ENCODE results near the gene MAPT. TPM values are rescaled to one million over a fixed set of nuclear protein-coding genes. Genes with fewer than 3 reads are reported as not detected.

The MAPT gene
- total RNA-seq, 4 donors from 2014 or later, result 3.6 to 6.5 (median 4.5) TPM

DNA sequence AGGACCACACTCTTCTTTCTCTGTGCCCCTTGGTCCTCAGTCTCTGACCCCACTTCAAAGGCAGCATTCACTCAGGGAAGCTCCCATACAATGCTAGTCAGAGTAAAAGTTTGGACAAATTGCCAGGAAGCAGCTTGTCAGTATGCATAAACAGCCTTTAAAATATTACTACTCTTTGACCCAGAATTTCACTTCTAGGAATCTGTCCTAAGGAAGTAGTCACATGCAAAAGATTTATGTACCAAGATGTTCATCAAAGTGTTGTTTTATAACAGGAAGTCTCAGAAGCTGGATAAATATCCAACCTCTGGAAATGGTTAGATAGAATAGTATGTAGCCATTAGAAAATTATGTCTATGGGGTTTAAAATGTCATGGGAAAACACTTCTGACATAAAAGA lies 31.0 kb downstream of the MAPT start:
- H3K9me3 ChIP-seq, result no peaks in the 10 kb centered on the region
- no peak overlapping the region for H3K4me3 ChIP-seq
- peaks cover 7% of the 10 kb centered on the region for H3K4me1 ChIP-seq
- H3K36me3 ChIP-seq, result no peaks in the 10 kb centered on the region
- no peak for DNase-seq (ENCODE audit: low spot score in 2 of 2)
- TF ChIP-seq, protein P1, sequence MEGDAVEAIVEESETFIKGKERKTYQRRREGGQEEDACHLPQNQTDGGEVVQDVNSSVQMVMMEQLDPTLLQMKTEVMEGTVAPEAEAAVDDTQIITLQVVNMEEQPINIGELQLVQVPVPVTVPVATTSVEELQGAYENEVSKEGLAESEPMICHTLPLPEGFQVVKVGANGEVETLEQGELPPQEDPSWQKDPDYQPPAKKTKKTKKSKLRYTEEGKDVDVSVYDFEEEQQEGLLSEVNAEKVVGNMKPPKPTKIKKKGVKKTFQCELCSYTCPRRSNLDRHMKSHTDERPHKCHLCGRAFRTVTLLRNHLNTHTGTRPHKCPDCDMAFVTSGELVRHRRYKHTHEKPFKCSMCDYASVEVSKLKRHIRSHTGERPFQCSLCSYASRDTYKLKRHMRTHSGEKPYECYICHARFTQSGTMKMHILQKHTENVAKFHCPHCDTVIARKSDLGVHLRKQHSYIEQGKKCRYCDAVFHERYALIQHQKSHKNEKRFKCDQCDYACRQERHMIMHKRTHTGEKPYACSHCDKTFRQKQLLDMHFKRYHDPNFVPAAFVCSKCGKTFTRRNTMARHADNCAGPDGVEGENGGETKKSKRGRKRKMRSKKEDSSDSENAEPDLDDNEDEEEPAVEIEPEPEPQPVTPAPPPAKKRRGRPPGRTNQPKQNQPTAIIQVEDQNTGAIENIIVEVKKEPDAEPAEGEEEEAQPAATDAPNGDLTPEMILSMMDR (IDR thresholded peaks at IDR 0.05), result no peak
- no peak for TF ChIP-seq POLR2A (IDR thresholded peaks at IDR 0.05)
- no peak for TF ChIP-seq POLR2AphosphoS5 (IDR thresholded peaks at IDR 0.05)
- no peak for TF ChIP-seq EP300 (IDR thresholded peaks at IDR 0.05)
- H3K27me3 ChIP-seq, result no peaks in the 10 kb centered on the region
- H3K27ac ChIP-seq, result no peak overlapping the region

DNA sequence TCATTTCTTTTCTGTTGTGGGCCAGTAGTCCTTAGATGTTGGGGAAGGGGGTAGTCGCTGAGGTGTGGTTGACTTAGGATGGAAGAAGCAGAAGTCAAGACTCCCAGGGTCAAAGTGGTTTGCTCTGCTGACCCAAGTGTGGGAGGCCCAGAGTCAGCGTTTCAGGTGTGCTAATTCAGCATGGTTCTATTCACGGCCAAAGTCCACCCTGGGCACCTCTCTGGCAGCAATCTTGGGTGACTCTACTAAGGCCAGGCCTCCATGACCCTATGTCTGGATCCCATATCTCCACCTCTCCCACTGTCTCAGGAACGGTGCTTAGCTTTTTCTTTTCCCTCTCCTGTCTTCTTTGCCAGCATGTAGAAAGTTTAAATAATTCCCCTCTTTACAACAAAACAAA lies 32.9 kb downstream of the MAPT start:
- DNase-seq (ENCODE audit: low spot score in 2 of 2), result no peak
- Histone ChIP-seq H3K4me3 (no peak overlapping the region), H3K27me3 (no peaks in the 10 kb centered on the region), H3K4me1 (peaks cover 7% of the 10 kb centered on the region), H3K27ac (no peak overlapping the region), H3K9me3 (no peaks in the 10 kb centered on the region), H3K36me3 (no peaks in the 10 kb centered on the region)
- 98% methylated on average over 4 of the region's 4 CpGs for WGBS
- TF ChIP-seq POLR2A (IDR thresholded peaks at IDR 0.05), result no peak

DNA sequence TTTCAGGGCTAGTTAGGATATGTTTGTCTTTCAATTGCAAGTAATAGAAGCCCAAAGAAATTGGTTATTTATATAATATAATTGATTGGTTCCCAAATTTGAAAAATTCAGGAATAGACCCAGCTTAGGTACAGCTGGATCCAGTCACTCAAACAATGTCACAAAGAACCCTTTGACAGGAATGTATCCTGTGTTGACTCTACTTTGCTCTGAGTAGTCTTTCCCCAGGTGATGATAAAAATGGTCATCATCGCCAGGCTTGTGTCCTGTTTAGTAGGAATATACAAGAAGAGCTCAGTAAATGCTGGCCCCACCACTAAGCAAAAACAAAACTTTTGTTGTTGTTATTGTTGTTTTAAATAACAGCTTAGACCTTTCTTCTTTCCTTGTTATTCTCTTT lies 35.0 kb downstream of the MAPT start:
- Histone ChIP-seq H3K9me3 (no peaks in the 10 kb centered on the region), H3K27me3 (no peaks in the 10 kb centered on the region), H3K4me1 (no peaks in the 10 kb centered on the region), H3K36me3 (no peaks in the 10 kb centered on the region), H3K4me3 (no peak overlapping the region), H3K27ac (no peak overlapping the region)
- TF ChIP-seq POLR2AphosphoS5 (IDR thresholded peaks at IDR 0.05) (no peak), POLR2A (IDR thresholded peaks at IDR 0.05) (no peak), EP300 (IDR thresholded peaks at IDR 0.05) (no peak)
- TF ChIP-seq, protein P1 (IDR thresholded peaks at IDR 0.05), result no peak
- 69% methylated on average over 1 of the region's 1 CpG for WGBS
- DNase-seq (ENCODE audit: low spot score in 2 of 2), result no peak

DNA sequence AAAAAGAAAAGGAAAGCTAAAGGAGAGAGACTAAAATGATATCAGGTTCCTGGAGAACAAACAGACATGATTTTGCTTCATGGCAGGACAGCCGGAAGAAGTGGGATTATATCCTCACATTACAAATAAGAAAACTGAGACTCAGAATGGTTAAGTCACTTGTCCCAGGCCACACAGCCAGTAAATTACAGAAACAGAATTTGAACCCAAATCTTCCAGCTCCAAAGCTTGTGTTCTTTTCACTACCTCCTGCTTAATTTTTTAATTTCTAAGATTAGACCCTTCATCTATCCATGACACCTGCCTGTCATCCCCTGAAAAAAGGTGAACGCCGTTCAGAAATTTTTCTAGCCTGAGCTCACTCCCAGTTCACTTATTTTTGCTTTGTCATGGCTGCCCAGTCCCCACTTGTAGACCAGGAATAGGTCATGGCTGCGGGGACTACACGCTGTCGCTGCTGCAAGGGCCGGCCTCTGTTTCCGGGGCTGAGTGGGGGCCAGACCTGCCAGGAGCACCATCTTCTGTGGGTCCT lies 36.1 kb downstream of the MAPT start:
- Histone ChIP-seq H3K4me3 (no peak overlapping the region), H3K9me3 (no peaks in the 10 kb centered on the region), H3K4me1 (no peaks in the 10 kb centered on the region), H3K27me3 (no peaks in the 10 kb centered on the region), H3K36me3 (no peaks in the 10 kb centered on the region), H3K27ac (no peak overlapping the region)
- TF ChIP-seq POLR2A (IDR thresholded peaks at IDR 0.05), result no peak
- TF ChIP-seq, protein P1 (IDR thresholded peaks at IDR 0.05), result no peak
- TF ChIP-seq POLR2AphosphoS5 (IDR thresholded peaks at IDR 0.05), result no peak
- TF ChIP-seq EP300 (IDR thresholded peaks at IDR 0.05), result no peak
- no peak for DNase-seq (ENCODE audit: low spot score in 2 of 2)
- 91% methylated on average over 8 of the region's 8 CpGs for WGBS

DNA sequence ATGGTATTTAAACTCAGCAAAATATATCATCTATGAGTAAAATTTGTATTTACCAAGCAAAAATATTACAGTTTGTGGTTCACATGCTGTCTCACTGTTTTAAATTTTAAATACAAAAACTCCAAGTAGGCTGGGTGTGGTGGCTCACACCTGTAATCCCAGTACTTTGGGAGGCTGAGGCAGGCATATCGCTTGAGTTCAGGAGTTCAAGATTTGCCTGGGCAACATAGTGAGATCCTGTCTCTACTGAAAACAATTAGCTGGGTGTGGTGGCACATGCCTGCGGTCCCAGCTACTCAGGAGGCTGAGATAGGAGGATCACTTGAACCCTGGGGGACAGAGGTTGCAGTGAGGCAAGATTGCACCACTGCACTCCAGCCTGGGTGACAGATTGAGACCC lies 37.3 kb downstream of the MAPT start:
- no peak for TF ChIP-seq POLR2A (IDR thresholded peaks at IDR 0.05)
- TF ChIP-seq POLR2AphosphoS5 (IDR thresholded peaks at IDR 0.05), result no peak
- TF ChIP-seq EP300 (IDR thresholded peaks at IDR 0.05), result no peak
- TF ChIP-seq, protein P1 (IDR thresholded peaks at IDR 0.05), result no peak

More for the DNA sequence above, 37.3 kb downstream of the MAPT start:
- DNase-seq (ENCODE audit: low spot score in 2 of 2), result no peak
- no peaks in the 10 kb centered on the region for H3K9me3 ChIP-seq
- no peaks in the 10 kb centered on the region for H3K4me1 ChIP-seq
- no peak overlapping the region for H3K27ac ChIP-seq
- 95% methylated on average over 2 of the region's 2 CpGs for WGBS
- no peaks in the 10 kb centered on the region for H3K36me3 ChIP-seq
- H3K4me3 ChIP-seq, result no peak overlapping the region
- H3K27me3 ChIP-seq, result no peaks in the 10 kb centered on the region
